ENCODE measurements around the gene CHST7.

GRCh38 chrX:46621572-46621971 is 48.0 kb downstream of the CHST7 start:
- TF ChIP-seq CTCF (IDR thresholded peaks at IDR 0.05; ENCODE audit: borderline replicate concordance, extremely low read depth, low read length, poor library complexity, severe bottlenecking) (no peak), EZH2 (IDR thresholded peaks at IDR 0.05; ENCODE audit: borderline replicate concordance, low read depth, low read length, severe bottlenecking) (no peak)

All from DND-41 (cell line).